Embryonic facial prominence (tissue), 1 donor: ENCODE measurements around the gene ZNF117.
"Not testable (repeated sequence)": the region's sequence is repeated elsewhere in the genome, so short reads cannot be mapped to it uniquely, and the experiment has no call there.

Experiments
- DNase-seq: peaks from one replicate; pipeline ENCODE4 v3.0.0-alpha.2; 2016; ENCODE audit errors: extremely low spot score

The ZNF117 gene

GRCh38 chr7:64990936-64991335 lies at the start of gene ZNF117:
Gene ZNF117 (minus strand): TSS chr7:64991036.
- no peak for DNase-seq

GRCh38 chr7:65038767-65039166 lies 47.9 kb upstream of the ZNF117 start:
- not testable (repeated sequence) for DNase-seq

GRCh38 chr7:65037740-65038688 lies 47.2 kb upstream of the ZNF117 start:
- DNase-seq = peak; percentile 89

- DNase-seq = not testable (repeated sequence)
These were observed 45.7 kb upstream of the ZNF117 start for GRCh38 chr7:65036526-65036925.

GRCh38 chr7:65035469-65035868 lies 44.6 kb upstream of the ZNF117 start:
- DNase-seq = not testable (repeated sequence)

- DNase-seq = not testable (repeated sequence)
These were observed 43.4 kb upstream of the ZNF117 start for GRCh38 chr7:65034120-65034782.

GRCh38 chr7:65033391-65033790 lies 42.6 kb upstream of the ZNF117 start:
- DNase-seq = not testable (repeated sequence)

GRCh38 chr7:65025023-65025422 lies 34.2 kb upstream of the ZNF117 start:
- not testable (repeated sequence) for DNase-seq

- not testable (repeated sequence) for DNase-seq
These were observed 30.1 kb upstream of the ZNF117 start for GRCh38 chr7:65020978-65021377.

GRCh38 chr7:65009881-65010280 lies 19.0 kb upstream of the ZNF117 start:
- not testable (repeated sequence) for DNase-seq

GRCh38 chr7:65009394-65009793 lies 18.6 kb upstream of the ZNF117 start:
- not testable (repeated sequence) for DNase-seq

GRCh38 chr7:65007036-65007435 lies 16.2 kb upstream of the ZNF117 start:
- DNase-seq = not testable (repeated sequence)

GRCh38 chr7:65006094-65006992 lies 15.5 kb upstream of the ZNF117 start, which contains the start of gene ERV3-1:
Gene ERV3-1 (minus strand): TSS chr7:65006687. CDS start chr7:64993026, 13,661 bp downstream.
- DNase-seq = peak; percentile 89

- no peak for DNase-seq
These were observed 13.7 kb upstream of the ZNF117 start for GRCh38 chr7:65004575-65004974.

GRCh38 chr7:65002972-65003585 lies 12.2 kb upstream of the ZNF117 start:
- no peak for DNase-seq

GRCh38 chr7:65001291-65001814 lies 10.5 kb upstream of the ZNF117 start:
- no peak for DNase-seq

- DNase-seq = no peak
These were observed 8.5 kb upstream of the ZNF117 start for GRCh38 chr7:64999165-65000004.

- no peak for DNase-seq
These were observed 8.0 kb upstream of the ZNF117 start for GRCh38 chr7:64998865-64999164.

GRCh38 chr7:64997927-64998391 lies 7.1 kb upstream of the ZNF117 start:
- no peak for DNase-seq
